Esophagus muscularis mucosa (tissue), 4 donors: ENCODE data around the gene C11orf21. TPM values are rescaled to one million over a fixed set of nuclear protein-coding genes. Genes with fewer than 3 reads are reported as not detected.

Experiments
- DNase-seq: peaks from one replicate; pipeline ENCODE4 v3.0.0-alpha.2; 2017; ENCODE audit errors: extremely low spot score
- H3K27ac ChIP-seq, 4 donors: fragments of 200-600 bp; sonication (generic); replicated peaks in 1 of 4; 1 replicate in 3 of 4; 2 replicates in 1 of 4; pipeline ENCODE4 v1.5.1; 2016 to 2019; ENCODE audit warnings: mild to moderate bottlenecking in 1 of 4
- H3K27me3 ChIP-seq, 4 donors: fragments of 200-600 bp; sonication (generic); one replicate each; pipeline versions ENCODE4 v1.5.1 to v1.6.0; 2016 to 2019
- H3K36me3 ChIP-seq, 4 donors: fragments of 200-600 bp; sonication (generic); one replicate each; pipeline ENCODE4 v1.5.1; 2016 to 2019
- H3K4me1 ChIP-seq, 4 donors: fragments of 200-600 bp; sonication (generic); one replicate each; pipeline ENCODE4 v1.5.1; 2016 to 2019
- H3K4me3 ChIP-seq, 4 donors: fragments of 200-600 bp; sonication (generic); 1 replicate in 2 of 4; 2 replicates in 2 of 4; pipeline ENCODE4 v1.5.1; 2016 to 2019; ENCODE audit warnings: mild to moderate bottlenecking in 4 of 4, moderate library complexity in 1 of 4
- H3K9me3 ChIP-seq, 4 donors: fragments of 200-600 bp; sonication (generic); 1 replicate in 3 of 4; 2 replicates in 1 of 4; pipeline ENCODE4 v1.5.1; 2016 to 2019
- EP300 ChIP-seq: sonication (generic); formaldehyde crosslinking; IDR thresholded peaks from one replicate; pipeline ENCODE4 v1.6.1; 2017; ENCODE audit warnings: antibody characterized with exemption
- POLR2A ChIP-seq: fragments of 450-650 bp; IDR thresholded peaks from one replicate; pipeline ENCODE4 v1.6.1; 2017; ENCODE audit warnings: antibody characterized with exemption, moderate library complexity, mild to moderate bottlenecking, low read depth
- POLR2AphosphoS5 ChIP-seq, 2 donors: sonication (generic); formaldehyde crosslinking; IDR thresholded peaks; one replicate each; pipeline ENCODE4 v1.6.1; 2017; ENCODE audit warnings: antibody characterized with exemption in 2 of 2
- WGBS: methylation state at CpG from one replicate; pipeline ENCODE4 v1.1.5; 2018; 5-methylcytosine and 5-hydroxymethylcytosine counted together
- intact Hi-C: fragments of 100-400 bp; cut with DNase I; formaldehyde crosslinking; loops from one replicate; pipeline ENCODE4 v1.15.1; 2023
- total RNA-seq, 4 donors: library from RNA; depleted of rRNA; stranded (reverse); fragments of >200 nt; gene quantifications; one replicate each; pipeline versions ENCODE4 v1.1.0 to v1.2.1, GENCODE V29; 2016
- TF ChIP-seq, protein P1 (sequence below), 3 experiments: fragments of 200-600 bp in 2 of 3; fragments of 450-650 bp in 1 of 3; sonication (generic) in 2 of 3; IDR thresholded peaks; one replicate each; pipeline ENCODE4 v1.5.1; 2017 to 2019; ENCODE audit warnings: antibody characterized with exemption in 3 of 3, mild to moderate bottlenecking in 2 of 3, moderate library complexity in 1 of 3

Gene C11orf21
- total RNA-seq, 4 donors from 2014 or later = 0.29 to 1.2 (median 0.83) TPM; not detected in 1

- Histone ChIP-seq H3K27ac (peak overlapping the region in 1 of 4 donors; percentile 10), H3K9me3 (no peaks in the 10 kb centered on the region), H3K4me1 (peaks cover 33 to 43% (median 36%) of the 10 kb centered on the region in 4 donors), H3K36me3 (no peaks in the 10 kb centered on the region), H3K4me3 (peak overlapping the region in 3 of 4 donors; percentile 7 to 28 (median 11)), H3K27me3 (peaks cover 0 to 10% (median 0%) of the 10 kb centered on the region in 4 donors)
- TF ChIP-seq EP300 (no peak), POLR2A (no peak), POLR2AphosphoS5 (IDR thresholded peaks at IDR 0.05) (no peak)
- TF ChIP-seq, protein P1, sequence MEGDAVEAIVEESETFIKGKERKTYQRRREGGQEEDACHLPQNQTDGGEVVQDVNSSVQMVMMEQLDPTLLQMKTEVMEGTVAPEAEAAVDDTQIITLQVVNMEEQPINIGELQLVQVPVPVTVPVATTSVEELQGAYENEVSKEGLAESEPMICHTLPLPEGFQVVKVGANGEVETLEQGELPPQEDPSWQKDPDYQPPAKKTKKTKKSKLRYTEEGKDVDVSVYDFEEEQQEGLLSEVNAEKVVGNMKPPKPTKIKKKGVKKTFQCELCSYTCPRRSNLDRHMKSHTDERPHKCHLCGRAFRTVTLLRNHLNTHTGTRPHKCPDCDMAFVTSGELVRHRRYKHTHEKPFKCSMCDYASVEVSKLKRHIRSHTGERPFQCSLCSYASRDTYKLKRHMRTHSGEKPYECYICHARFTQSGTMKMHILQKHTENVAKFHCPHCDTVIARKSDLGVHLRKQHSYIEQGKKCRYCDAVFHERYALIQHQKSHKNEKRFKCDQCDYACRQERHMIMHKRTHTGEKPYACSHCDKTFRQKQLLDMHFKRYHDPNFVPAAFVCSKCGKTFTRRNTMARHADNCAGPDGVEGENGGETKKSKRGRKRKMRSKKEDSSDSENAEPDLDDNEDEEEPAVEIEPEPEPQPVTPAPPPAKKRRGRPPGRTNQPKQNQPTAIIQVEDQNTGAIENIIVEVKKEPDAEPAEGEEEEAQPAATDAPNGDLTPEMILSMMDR (IDR thresholded peaks at IDR 0.05) = no peak
- intact Hi-C loops = loop anchor here (10.0 kb wide), 1 partner anchor 234 kb away; no protein-coding TSS in a partner anchor
- peak; percentile 90 for DNase-seq
- 63% methylated on average over 24 of the region's 24 CpGs for WGBS
Observed at GRCh38 chr11:2300936-2301630, 635 bp downstream of the C11orf21 start.

GRCh38 chr11:2300290-2300935 lies 1.3 kb downstream of the C11orf21 start:
- intact Hi-C loops = loop anchor here (10.0 kb wide), 1 partner anchor 234 kb away; no protein-coding TSS in a partner anchor
- H3K27me3 ChIP-seq = peaks cover 0 to 10% (median 0%) of the 10 kb centered on the region in 4 donors
- H3K4me1 ChIP-seq = peaks cover 26 to 36% (median 29%) of the 10 kb centered on the region in 4 donors
- H3K27ac ChIP-seq = no peak overlapping the region
- H3K9me3 ChIP-seq = no peaks in the 10 kb centered on the region
- peak; percentile 86 for DNase-seq
- WGBS = 60% methylated on average over 8 of the region's 19 CpGs
- peak overlapping the region in 1 of 4 donors; percentile 11 for H3K4me3 ChIP-seq
- no peaks in the 10 kb centered on the region for H3K36me3 ChIP-seq
- no peak for TF ChIP-seq EP300
- TF ChIP-seq, protein P1 (IDR thresholded peaks at IDR 0.05) = no peak
- no peak for TF ChIP-seq POLR2AphosphoS5 (IDR thresholded peaks at IDR 0.05)
- no peak for TF ChIP-seq POLR2A

- no peak overlapping the region for H3K4me3 ChIP-seq
- intact Hi-C loops = loop anchor here (10.0 kb wide), 1 partner anchor 235 kb away; no protein-coding TSS in a partner anchor
- TF ChIP-seq POLR2A (no peak), EP300 (no peak), POLR2AphosphoS5 (IDR thresholded peaks at IDR 0.05) (no peak)
- TF ChIP-seq, protein P1 (IDR thresholded peaks at IDR 0.05) = no peak
- peak; percentile 57 for DNase-seq
- H3K36me3 ChIP-seq = no peaks in the 10 kb centered on the region
- H3K4me1 ChIP-seq = peaks cover 19 to 30% (median 23%) of the 10 kb centered on the region in 4 donors
- no peak overlapping the region for H3K27ac ChIP-seq
- H3K9me3 ChIP-seq = no peaks in the 10 kb centered on the region
- peaks cover 0 to 10% (median 0%) of the 10 kb centered on the region in 4 donors for H3K27me3 ChIP-seq
- 77% methylated on average over 8 of the region's 10 CpGs for whole genome bisulfite sequencing
Observed at GRCh38 chr11:2299773-2300172, 1.9 kb downstream of the C11orf21 start.

GRCh38 chr11:2298795-2299761 lies 2.6 kb downstream of the C11orf21 start:
- H3K9me3 ChIP-seq = no peaks in the 10 kb centered on the region
- TF ChIP-seq POLR2AphosphoS5 (IDR thresholded peaks at IDR 0.05) (no peak), POLR2A (no peak), EP300 (no peak)
- TF ChIP-seq, protein P1 (IDR thresholded peaks at IDR 0.05) = no peak
- peak; percentile 78 for DNase-seq
- H3K36me3 ChIP-seq = no peaks in the 10 kb centered on the region
- H3K4me1 ChIP-seq = peaks cover 14 to 23% (median 16%) of the 10 kb centered on the region in 4 donors
- H3K27me3 ChIP-seq = peaks cover 0 to 10% (median 0%) of the 10 kb centered on the region in 4 donors
- 93% methylated on average over 4 of the region's 18 CpGs for WGBS
- no peak overlapping the region for H3K27ac ChIP-seq
- no peak overlapping the region for H3K4me3 ChIP-seq
- intact Hi-C loops = no loop called here
